ENCODE data around the gene PKIB. TPM values are rescaled to one million over a fixed set of nuclear protein-coding genes. Genes with fewer than 3 reads are reported as not detected.

Gene PKIB
- total and polyA plus RNA-seq, 2 of the 4 experiments (the other 2 are of a cell fraction) = 6.3 to 13.1 TPM

GRCh38 chr6:122657601-122658000, 47.4 kb downstream of the PKIB start:
- no peak overlapping the region for H2AFZ ChIP-seq (replicated peaks; ENCODE audit: low read length, poor library complexity)
- no peak overlapping the region for H3K27ac ChIP-seq (ENCODE audit: insufficient read depth, low read length)
- H3K4ac ChIP-seq (ENCODE audit: low read depth, low read length) = no peak overlapping the region
- POLR2A ChIA-PET (ENCODE audit: unreplicated experiment) = interaction anchor here (0.6 kb wide), 1 partner anchor 16 kb away, joined by 3 read pairs; no protein-coding TSS in a partner anchor
- H3K4me3 ChIP-seq (ENCODE audit: insufficient read depth, low read depth, low read length) = no peak overlapping the region
- no peak overlapping the region for H4K91ac ChIP-seq (ENCODE audit: insufficient read depth, low read depth, low read length)
- BruUV-seq (replicated peaks) = no TSS peak
- CTCF ChIA-PET = no interaction called here
- H2AK9ac ChIP-seq (replicated peaks; ENCODE audit: low read depth, low read length, poor library complexity) = no peak overlapping the region
- H2BK5ac ChIP-seq (ENCODE audit: low read depth, low read length, poor library complexity, severe bottlenecking) = no peak overlapping the region
- H3K56ac ChIP-seq (ENCODE audit: extremely low read depth, insufficient read depth, low read length) = no peak overlapping the region
- H4K8ac ChIP-seq (ENCODE audit: low read depth in 2 of 2, low read length in 2 of 2) = no peak overlapping the region
- H2BK15ac ChIP-seq (ENCODE audit: low read depth, low read length) = no peak overlapping the region
- no peak overlapping the region for H4K5ac ChIP-seq (ENCODE audit: low read depth, low read length)
- H2AK5ac ChIP-seq (ENCODE audit: low read depth, low read length) = no peak overlapping the region
- H2BK20ac ChIP-seq (ENCODE audit: low read depth, low read length) = no peak overlapping the region
- H4K20me1 ChIP-seq (ENCODE audit: insufficient read depth, low read length) = no peaks in the 10 kb centered on the region
- no peak overlapping the region for H3K14ac ChIP-seq (replicated peaks; ENCODE audit: low read depth, low read length)
- H3K4me1 ChIP-seq (ENCODE audit: control insufficient read depth, insufficient read depth, low read length) = 0 out of 2 replicates have a peak, but pooled peaks cover 2% of the 10 kb centered on the region
- intact Hi-C loops (cut with micrococcal nuclease) = no loop called here
- no peak for TF ChIP-seq MAZ (IDR thresholded peaks at IDR 0.05; ENCODE audit: borderline replicate concordance, low read depth, low read length)
- TF ChIP-seq ELK1 (IDR thresholded peaks at IDR 0.05; ENCODE audit: borderline replicate concordance, low read depth, low read length) = no peak
- no peak for TF ChIP-seq MAFK (IDR thresholded peaks at IDR 0.05; ENCODE audit: low read depth, low read length)
- TF ChIP-seq FOS (IDR thresholded peaks at IDR 0.05; ENCODE audit: low read depth, low read length) = no peak
- no peak for TF ChIP-seq RFX5 (IDR thresholded peaks at IDR 0.05; ENCODE audit: low read depth, low read length)
- TF ChIP-seq NFE2L2 (IDR thresholded peaks at IDR 0.05; ENCODE audit: low read depth, low read length) = no peak
- no peak for TF ChIP-seq CTCF (conservative IDR thresholded peaks at IDR 0.05; ENCODE audit: low read depth, low read length)
- no peak for TF ChIP-seq BHLHE40 (IDR thresholded peaks at IDR 0.05; ENCODE audit: low read depth, low read length)
- no peak overlapping the region for H3K9ac ChIP-seq (ENCODE audit: low read depth, low read length)
- in situ Hi-C loops (cut with MboI; ENCODE audit: low sequenced_read_pairs) = no loop called here
- no peaks in the 10 kb centered on the region for H3K79me1 ChIP-seq (ENCODE audit: low read depth in 1 of 2, low read length in 2 of 2)
- H3K4me2 ChIP-seq (ENCODE audit: low read depth, low read length) = no peak overlapping the region
- no CpG with 5 or more reads among the region's 1 CpG for WGBS, 2 experiments (ENCODE audit: extremely low coverage in 2 of 2, insufficient read length in 1 of 2)
- peak; percentile 22 for DNase-seq
- no peaks in the 10 kb centered on the region for H3K9me1 ChIP-seq (ENCODE audit: insufficient read depth, low read length)
- ATAC-seq (ENCODE audit: low read depth) = no peak
- H3K18ac ChIP-seq (ENCODE audit: low read depth, low read length) = no peak overlapping the region
- no peaks in the 10 kb centered on the region for H3K9me3 ChIP-seq (ENCODE audit: control insufficient read depth, insufficient read depth, low read length)
- H3K27me3 ChIP-seq (ENCODE audit: control insufficient read depth, insufficient read depth, low read length) = no peaks in the 10 kb centered on the region
- H2BK120ac ChIP-seq (ENCODE audit: low read depth, low read length) = no peak overlapping the region
- dilution Hi-C loops (cut with HindIII; ENCODE audit: low sequenced_read_pairs, unreplicated experiment) = no loop called here
- H3K36me3 ChIP-seq (ENCODE audit: control insufficient read depth, insufficient read depth, low read length) = no peaks in the 10 kb centered on the region
- no peak overlapping the region for H3K23ac ChIP-seq (ENCODE audit: low read depth, low read length)

Data from IMR-90 (cell line).